HCT116 (cell line): ENCODE results near the gene EXOC4. TPM values are rescaled to one million over a fixed set of nuclear protein-coding genes. Genes with fewer than 3 reads are reported as not detected.

Experiments
- ATAC-seq: fragments of 200-7000 bp; cut with Tn5 transposase; 2 replicates; pipeline ENCODE4 v1.9.1; 2020; ENCODE audit warnings: mild to moderate bottlenecking, moderate library complexity
- BruUV-seq: library from RNA; stranded (reverse); fragments of 400-500 nt; replicated peaks from 2 replicates; lab custom pipeline; 2021; lab: Mats Ljungman, UMichigan
- CTCF ChIA-PET: fragments of 300-600 bp; sonication (Branson Sonifier 250); formaldehyde crosslinking; loops from one replicate; lab custom pipeline; 2021; ENCODE audit warnings: antibody characterized with exemption; lab: Charles Lee
- POLR2A ChIA-PET: fragments of 300-600, 350-600 bp; sonication (Branson Sonifier 250); formaldehyde crosslinking; loops from one replicate; lab custom pipeline; 2021; ENCODE audit warnings: antibody characterized with exemption; lab: Charles Lee
- RAD21 ChIA-PET, 2 experiments: fragments of 300-600 bp; sonication (Branson Sonifier 250); formaldehyde crosslinking; loops; one replicate each; lab custom pipeline; 2023; ENCODE audit warnings: low total read pairs in 2 of 2; ENCODE audit not compliant: uncharacterized antibody in 2 of 2, unreplicated experiment in 2 of 2, low non-redundant PET in 1 of 2; lab: Charles Lee
- DNase-seq: peaks from one replicate; pipeline ENCODE4 v3.0.0-alpha.2; 2010; ENCODE audit warnings: low read depth, low spot score
- H2AFZ ChIP-seq: fragments of 200-600 bp; shearing (Covaris generic), sonication (generic); 2 replicates; pipeline ENCODE4 v1.6.1; 2017; ENCODE audit warnings: low read depth, mixed run types, mixed read lengths, antibody characterized with exemption, low read length; ENCODE audit not compliant: poor library complexity, severe bottlenecking
- H3K27ac ChIP-seq: 2 replicates; pipeline ENCODE4 v1.5.1; 2012; ENCODE audit warnings: low read depth, low read length
- H3K27me3 ChIP-seq: fragments of 200-600 bp; sonication (generic); 2 replicates; pipeline ENCODE4 v1.6.1; 2016; ENCODE audit warnings: mixed run types, low read length, mixed read lengths; ENCODE audit not compliant: insufficient read depth
- H3K36me3 ChIP-seq, 2 experiments: fragments of 200-500 bp in 1 of 2; fragments of 200-600 bp in 1 of 2; sonication (Bioruptor generic) in 1 of 2; sonication (generic) in 1 of 2; 2 replicates each; pipeline versions ENCODE4 v1.5.1 to v1.6.1; 2014 to 2016; ENCODE audit warnings: low read length in 2 of 2, inconsistent platforms in 1 of 2, mixed read lengths in 1 of 2, mixed run types in 1 of 2; ENCODE audit not compliant: insufficient read depth in 2 of 2, control insufficient read depth in 1 of 2
- H3K4me1 ChIP-seq, 2 experiments: fragments of 200-600 bp in 1 of 2; sonication (generic) in 1 of 2; 2 replicates each; pipeline versions ENCODE4 v1.5.1 to v1.6.1; 2012 to 2017; ENCODE audit warnings: low read length in 2 of 2, inconsistent platforms in 1 of 2, mild to moderate bottlenecking in 1 of 2, mixed read lengths in 1 of 2, mixed run types in 1 of 2, moderate library complexity in 1 of 2; ENCODE audit not compliant: insufficient read depth in 2 of 2, control insufficient read depth in 1 of 2
- H3K4me2 ChIP-seq: fragments of 200-600 bp; sonication (generic); 2 replicates; pipeline ENCODE4 v1.6.1; 2017; ENCODE audit warnings: mixed run types, low read length, mixed read lengths
- H3K4me3 ChIP-seq, 2 experiments: fragments of 200-600 bp in 1 of 2; sonication (generic) in 1 of 2; replicated peaks in 1 of 2; 2 replicates each; pipeline ENCODE4 v1.5.1; 2011 to 2016; ENCODE audit warnings: low read length in 2 of 2, control low read depth in 1 of 2, low read depth in 1 of 2, mild to moderate bottlenecking in 1 of 2, mixed read lengths in 1 of 2, mixed run types in 1 of 2
- H3K79me2 ChIP-seq: fragments of 200-600 bp; sonication (generic); 2 replicates; pipeline ENCODE4 v1.6.1; 2017; ENCODE audit warnings: mild to moderate bottlenecking, mixed run types, low read length, moderate library complexity, mixed read lengths; ENCODE audit not compliant: insufficient read depth
- H3K9ac ChIP-seq: fragments of 200-600 bp; sonication (generic); 2 replicates; pipeline ENCODE4 v1.6.1; 2016; ENCODE audit warnings: low read length, mixed read lengths
- H3K9me2 ChIP-seq: fragments of 200-600 bp; sonication (generic), shearing (Covaris generic); 2 replicates; pipeline ENCODE4 v1.6.1; 2017; ENCODE audit warnings: mixed run types, mild to moderate bottlenecking, moderate library complexity; ENCODE audit not compliant: insufficient read depth
- H3K9me3 ChIP-seq, 2 experiments: fragments of 200-500 bp in 1 of 2; fragments of 200-600 bp in 1 of 2; sonication (Bioruptor generic) in 1 of 2; sonication (generic) in 1 of 2; 2 replicates each; pipeline ENCODE4 v1.6.1; 2014 to 2017; ENCODE audit warnings: low read length in 2 of 2, mixed read lengths in 2 of 2, inconsistent platforms in 1 of 2, low read depth in 1 of 2, mild to moderate bottlenecking in 1 of 2, mixed run types in 1 of 2, moderate library complexity in 1 of 2; ENCODE audit not compliant: control insufficient read depth in 1 of 2, insufficient read depth in 1 of 2
- H4K20me1 ChIP-seq: fragments of 200-600 bp; sonication (generic), shearing (Covaris generic); 2 replicates; pipeline ENCODE4 v1.6.1; 2017; ENCODE audit warnings: mixed run types, mild to moderate bottlenecking, moderate library complexity; ENCODE audit not compliant: insufficient read depth
- CTCF ChIP-seq, 3 experiments: fragments of 200-600 bp in 1 of 3; sonication (generic) in 1 of 3; IDR thresholded peaks in 2 of 3; conservative IDR thresholded peaks in 1 of 3; 2 replicates each; pipeline ENCODE4 v1.5.1; 2012 to 2017; ENCODE audit warnings: low read depth in 2 of 3, low read length in 2 of 3, antibody characterized with exemption in 1 of 3, borderline replicate concordance in 1 of 3, control low read depth in 1 of 3, mild to moderate bottlenecking in 1 of 3, mixed read lengths in 1 of 3, mixed run types in 1 of 3, moderate library complexity in 1 of 3; ENCODE audit not compliant: insufficient read depth in 1 of 3
- EGR1 ChIP-seq: IDR thresholded peaks from 2 replicates; pipeline ENCODE4 v1.6.1; 2012; ENCODE audit warnings: low read depth
- EZH2 ChIP-seq: fragments of 200-600 bp; sonication (generic); IDR thresholded peaks from 2 replicates; pipeline ENCODE4 v1.6.1; 2017; ENCODE audit warnings: antibody characterized with exemption, mixed run types
- FOSL1 ChIP-seq: IDR thresholded peaks from 2 replicates; pipeline ENCODE4 v1.6.1; 2012; ENCODE audit warnings: low read depth
- MAX ChIP-seq: IDR thresholded peaks from 2 replicates; pipeline ENCODE4 v1.6.1; 2012
- POLR2AphosphoS5 ChIP-seq: IDR thresholded peaks from 2 replicates; pipeline ENCODE4 v1.6.1; 2011; ENCODE audit warnings: mild to moderate bottlenecking, low read depth, low read length, moderate library complexity
- RAD21 ChIP-seq: IDR thresholded peaks from 2 replicates; pipeline ENCODE4 v1.6.1; 2012; ENCODE audit warnings: low read depth, mild to moderate bottlenecking
- REST ChIP-seq: IDR thresholded peaks from 2 replicates; pipeline ENCODE4 v1.6.1; 2012; ENCODE audit warnings: low read depth
- SIN3A ChIP-seq: IDR thresholded peaks from 2 replicates; pipeline ENCODE4 v1.6.1; 2012; ENCODE audit warnings: low read depth
- SP1 ChIP-seq: IDR thresholded peaks from 2 replicates; pipeline ENCODE4 v1.6.1; 2012; ENCODE audit warnings: low read depth
- SRF ChIP-seq: IDR thresholded peaks from 2 replicates; pipeline ENCODE4 v1.6.1; 2012; ENCODE audit warnings: low read depth
- ZBTB33 ChIP-seq: IDR thresholded peaks from 2 replicates; pipeline ENCODE4 v1.6.1; 2011; ENCODE audit warnings: mild to moderate bottlenecking, low read length, moderate library complexity; ENCODE audit not compliant: insufficient replicate concordance; ENCODE audit errors: extremely low read depth
- ZFX ChIP-seq: fragments of 450-650 bp; IDR thresholded peaks from 2 replicates; pipeline ENCODE4 v1.6.1; 2017
- ZNF274 ChIP-seq: fragments of 200-500 bp; sonication (Bioruptor generic); IDR thresholded peaks from 2 replicates; pipeline ENCODE4 v1.6.1; 2014; ENCODE audit warnings: mild to moderate bottlenecking, low read depth, low read length, inconsistent platforms
- intact Hi-C: fragments of 100-400 bp; cut with micrococcal nuclease; formaldehyde crosslinking; loops from 2 replicates; pipeline ENCODE4 v1.10.0; 2022
- total RNA-seq: library from RNA; stranded (reverse); gene quantifications from one replicate; pipeline ENCODE4 v1.2.1, GENCODE V29; 2021; ENCODE audit not compliant: unreplicated experiment

The EXOC4 gene
- total RNA-seq, 1 experiment from 2014 or later: 40.3 TPM

- TF ChIP-seq SIN3A: no peak
- no peak for TF ChIP-seq SRF
- TF ChIP-seq MAX: no peak
- TF ChIP-seq RAD21: no peak
- no peak for TF ChIP-seq FOSL1
- TF ChIP-seq EZH2: no peak
- TF ChIP-seq POLR2AphosphoS5: no peak
- TF ChIP-seq SP1: no peak
- no peak for TF ChIP-seq ZNF274
- TF ChIP-seq ZBTB33: no peak
- TF ChIP-seq EGR1: no peak
- no peak for TF ChIP-seq REST
- no peak for TF ChIP-seq CTCF (IDR thresholded peaks at IDR 0.05 in 2 of 3, conservative IDR thresholded peaks at IDR 0.05 in 1 of 3; ENCODE audit: borderline replicate concordance in 1 of 3, insufficient read depth in 1 of 3, low read depth in 2 of 3, low read length in 2 of 3)
- no peak for TF ChIP-seq ZFX
Measured at GRCh38 chr7:133345690-133346421, 93.0 kb downstream of the EXOC4 start.

More at GRCh38 chr7:133345690-133346421, 93.0 kb downstream of the EXOC4 start:
- BruUV-seq: no TSS peak
- Histone ChIP-seq H3K27me3 (no peaks in the 10 kb centered on the region), H3K4me2 (no peak overlapping the region), H3K79me2 (0 out of 2 replicates have a peak, but pooled peaks cover 3% of the 10 kb centered on the region), H3K9me2 (no peaks in the 10 kb centered on the region), H3K4me1 (no peaks in the 10 kb centered on the region), H3K27ac (no peak overlapping the region), H3K9ac (no peak overlapping the region), H3K4me3 (no peak overlapping the region), H4K20me1 (no peaks in the 10 kb centered on the region; the same call in 1 of the 2 replicates), H3K36me3 (no peaks in the 10 kb centered on the region), H3K9me3 (no peaks in the 10 kb centered on the region), H2AFZ (no peak overlapping the region)
- RAD21 ChIA-PET: no interaction called here
- intact Hi-C loops: loop anchor here (2.0 kb wide), 1 partner anchor 1027 kb away; no protein-coding TSS in a partner anchor
- CTCF ChIA-PET: no interaction called here
- DNase-seq (no peak), ATAC-seq (no peak)
- POLR2A ChIA-PET: no interaction called here
